CD14-positive monocyte (primary cell): ENCODE data around the gene ATXN1. TPM values are rescaled to one million over a fixed set of nuclear protein-coding genes. Genes with fewer than 3 reads are reported as not detected.
"Not testable (repeated sequence)": the region's sequence is repeated elsewhere in the genome, so short reads cannot be mapped to it uniquely, and the experiment has no call there.

Experiments used
- DNase-seq, 3 donors: peaks; one replicate each; pipeline ENCODE4 v3.0.0-alpha.2; 2011 to 2022
- H2AFZ ChIP-seq: 2 replicates; pipeline ENCODE4 v1.6.0; 2012; ENCODE audit warnings: mild to moderate bottlenecking, low read depth, low read length, inconsistent platforms; ENCODE audit not compliant: insufficient read depth, poor library complexity, severe bottlenecking
- H3K27ac ChIP-seq, 2 donors: 1 replicate in 1 of 2; 2 replicates in 1 of 2; pipeline ENCODE4 v1.5.1; 2012 to 2013; ENCODE audit warnings: low read length in 2 of 2, control low read depth in 1 of 2, inconsistent platforms in 1 of 2, low read depth in 1 of 2, mild to moderate bottlenecking in 1 of 2
- H3K27me3 ChIP-seq, 2 donors: one replicate each; pipeline versions ENCODE4 v1.6.0 to v1.6.1; 2011 to 2013; ENCODE audit warnings: low read length in 2 of 2; ENCODE audit not compliant: control insufficient read depth in 2 of 2, insufficient read depth in 2 of 2
- H3K36me3 ChIP-seq, 2 donors: replicated peaks in 1 of 2; 1 replicate in 1 of 2; 2 replicates in 1 of 2; pipeline versions ENCODE4 v1.5.1 to v1.6.1; 2012 to 2013; ENCODE audit warnings: low read length in 2 of 2, control low read depth in 1 of 2, inconsistent platforms in 1 of 2, mild to moderate bottlenecking in 1 of 2; ENCODE audit not compliant: insufficient read depth in 2 of 2, control insufficient read depth in 1 of 2
- H3K4me1 ChIP-seq, 2 donors: 1 replicate in 1 of 2; 2 replicates in 1 of 2; pipeline versions ENCODE4 v1.5.1 to v1.6.1; 2012 to 2013; ENCODE audit warnings: low read length in 2 of 2, control low read depth in 1 of 2, inconsistent platforms in 1 of 2, mild to moderate bottlenecking in 1 of 2, moderate library complexity in 1 of 2; ENCODE audit not compliant: insufficient read depth in 2 of 2, control insufficient read depth in 1 of 2
- H3K4me2 ChIP-seq: replicated peaks from 2 replicates; pipeline ENCODE3; 2012; ENCODE audit warnings: low read length, moderate library complexity, mild to moderate bottlenecking; ENCODE audit not compliant: poor library complexity, severe bottlenecking; ENCODE audit errors: extremely low read depth
- H3K4me3 ChIP-seq, 3 experiments: fragments of 200-600 bp in 1 of 3; sonication (generic) in 1 of 3; replicated peaks in 1 of 3; 1 replicate in 2 of 3; 2 replicates in 1 of 3; pipeline ENCODE4 v1.5.1; 2011 to 2013; ENCODE audit warnings: low read length in 3 of 3, mild to moderate bottlenecking in 3 of 3, control low read depth in 2 of 3, low read depth in 2 of 3, inconsistent platforms in 1 of 3, moderate library complexity in 1 of 3
- H3K79me2 ChIP-seq: 2 replicates; pipeline ENCODE4 v1.6.0; 2012; ENCODE audit warnings: mild to moderate bottlenecking, control low read depth, inconsistent platforms, low read length, moderate library complexity; ENCODE audit not compliant: insufficient read depth
- H3K9ac ChIP-seq: 2 replicates; pipeline ENCODE4 v1.6.0; 2017; ENCODE audit warnings: low read length, mild to moderate bottlenecking; ENCODE audit not compliant: insufficient read depth, poor library complexity, severe bottlenecking
- H3K9me3 ChIP-seq, 2 donors: replicated peaks in 1 of 2; 1 replicate in 1 of 2; 2 replicates in 1 of 2; pipeline versions ENCODE4 v1.5.1 to v1.6.1; 2012 to 2013; ENCODE audit warnings: low read length in 2 of 2, control low read depth in 1 of 2; ENCODE audit not compliant: control insufficient read depth in 1 of 2, insufficient read depth in 1 of 2
- H4K20me1 ChIP-seq: 2 replicates; pipeline ENCODE4 v1.6.0; 2012; ENCODE audit warnings: mild to moderate bottlenecking, low read length, control low read depth, moderate library complexity; ENCODE audit not compliant: insufficient read depth
- H3K27ac Mint-ChIP-seq, 7 donors: one replicate each; pipeline ENCODE4 v1.8.0; 2020; ENCODE audit warnings: mild to moderate bottlenecking in 7 of 7, mixed read lengths in 7 of 7, moderate library complexity in 6 of 7, inconsistent platforms in 2 of 7
- H3K27me3 Mint-ChIP-seq, 3 donors: one replicate each; pipeline ENCODE4 v1.8.0; 2021 to 2022; ENCODE audit warnings: low read depth in 3 of 3, mild to moderate bottlenecking in 3 of 3, mixed read lengths in 3 of 3, moderate library complexity in 3 of 3, inconsistent platforms in 1 of 3
- H3K36me3 Mint-ChIP-seq, 2 donors: one replicate each; pipeline ENCODE4 v1.8.0; 2020; ENCODE audit warnings: mixed read lengths in 2 of 2, inconsistent platforms in 1 of 2, mild to moderate bottlenecking in 1 of 2
- H3K4me1 Mint-ChIP-seq: one replicate; pipeline ENCODE4 v1.8.0; 2020; ENCODE audit warnings: mild to moderate bottlenecking, mixed read lengths
- H3K4me3 Mint-ChIP-seq, 2 donors: one replicate each; pipeline ENCODE4 v1.8.0; 2020; ENCODE audit warnings: mild to moderate bottlenecking in 2 of 2, mixed read lengths in 2 of 2, moderate library complexity in 1 of 2
- H3K9me3 Mint-ChIP-seq, 7 donors: one replicate each; pipeline ENCODE4 v1.8.0; 2020 to 2022; ENCODE audit warnings: mixed read lengths in 7 of 7, mild to moderate bottlenecking in 6 of 7, moderate library complexity in 6 of 7, inconsistent platforms in 2 of 7
- WGBS: methylation state at CpG from one replicate; pipeline ENCODE4 v1.1.5; 2013; ENCODE audit warnings: missing lambda C conversion rate; ENCODE audit not compliant: insufficient coverage; 5-methylcytosine and 5-hydroxymethylcytosine counted together
- intact Hi-C, 2 donors: fragments of 100-400 bp; cut with micrococcal nuclease; formaldehyde crosslinking; loops; one replicate each; pipeline versions ENCODE4 v1.15.0 to v1.15.1; 2023
- polyA plus RNA-seq, 3 donors: library from polyadenylated mRNA; depleted of rRNA in 1 of 3; unstranded in 2 of 3; stranded (reverse) in 1 of 3; fragments of 300-500 nt in 2 of 3; fragments of >200 nt in 1 of 3; fragmentation: Illumina TruSeq in 2 of 3; gene quantifications; 1 replicate in 2 of 3; 2 replicates in 1 of 3; pipeline ENCODE4 v1.2.3, GENCODE V29; 2012 to 2021
- TF ChIP-seq, protein P1 (sequence below): fragments of 200-600 bp; IDR thresholded peaks from one replicate; pipeline ENCODE4 v1.8.0; 2022; ENCODE audit warnings: antibody characterized with exemption, mild to moderate bottlenecking

The ATXN1 gene
- polyA plus RNA-seq, 3 donors = 8.8 to 19.1 (median 10.9) TPM

- H3K4me1 Mint-ChIP-seq = no peaks in the 10 kb centered on the region
- no peak overlapping the region for H3K4me3 Mint-ChIP-seq
- peaks cover 2 to 6% of the 10 kb centered on the region in 2 donors for H3K36me3 ChIP-seq
Observed at GRCh38 chr6:16386057-16386456, 375.2 kb downstream of the ATXN1 start.

GRCh38 chr6:16383607-16384206, 377.6 kb downstream of the ATXN1 start:
- Histone ChIP-seq H3K79me2 (no peaks in the 10 kb centered on the region), H3K9me3 (no peaks in the 10 kb centered on the region), H3K4me3 (no peak overlapping the region), H2AFZ (no peak overlapping the region), H3K27ac (no peak overlapping the region), H4K20me1 (no peaks in the 10 kb centered on the region), H3K36me3 (peaks cover 2 to 6% of the 10 kb centered on the region in 2 donors), H3K27me3 (no peaks in the 10 kb centered on the region), H3K9ac (no peak overlapping the region), H3K4me2 (no peak overlapping the region), H3K4me1 (no peaks in the 10 kb centered on the region)
- intact Hi-C loops = no loop called here
- H3K9me3 Mint-ChIP-seq = peaks cover 0 to 5% (median 3%) of the 10 kb centered on the region in 7 donors
- DNase-seq = no peak
- peaks cover 0 to 2% (median 0%) of the 10 kb centered on the region in 3 donors for H3K27me3 Mint-ChIP-seq
- 100% methylated on average over 2 of the region's 5 CpGs for WGBS
- peaks cover 21 to 25% of the 10 kb centered on the region in 2 donors for H3K36me3 Mint-ChIP-seq
- H3K4me1 Mint-ChIP-seq = no peaks in the 10 kb centered on the region
- H3K27ac Mint-ChIP-seq = no peak overlapping the region
- TF ChIP-seq, protein P1, sequence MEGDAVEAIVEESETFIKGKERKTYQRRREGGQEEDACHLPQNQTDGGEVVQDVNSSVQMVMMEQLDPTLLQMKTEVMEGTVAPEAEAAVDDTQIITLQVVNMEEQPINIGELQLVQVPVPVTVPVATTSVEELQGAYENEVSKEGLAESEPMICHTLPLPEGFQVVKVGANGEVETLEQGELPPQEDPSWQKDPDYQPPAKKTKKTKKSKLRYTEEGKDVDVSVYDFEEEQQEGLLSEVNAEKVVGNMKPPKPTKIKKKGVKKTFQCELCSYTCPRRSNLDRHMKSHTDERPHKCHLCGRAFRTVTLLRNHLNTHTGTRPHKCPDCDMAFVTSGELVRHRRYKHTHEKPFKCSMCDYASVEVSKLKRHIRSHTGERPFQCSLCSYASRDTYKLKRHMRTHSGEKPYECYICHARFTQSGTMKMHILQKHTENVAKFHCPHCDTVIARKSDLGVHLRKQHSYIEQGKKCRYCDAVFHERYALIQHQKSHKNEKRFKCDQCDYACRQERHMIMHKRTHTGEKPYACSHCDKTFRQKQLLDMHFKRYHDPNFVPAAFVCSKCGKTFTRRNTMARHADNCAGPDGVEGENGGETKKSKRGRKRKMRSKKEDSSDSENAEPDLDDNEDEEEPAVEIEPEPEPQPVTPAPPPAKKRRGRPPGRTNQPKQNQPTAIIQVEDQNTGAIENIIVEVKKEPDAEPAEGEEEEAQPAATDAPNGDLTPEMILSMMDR = no peak
- H3K4me3 Mint-ChIP-seq = no peak overlapping the region

More at GRCh38 chr6:16386057-16386456, 375.2 kb downstream of the ATXN1 start:
- TF ChIP-seq, protein P1 = no peak
- no peaks in the 10 kb centered on the region for H3K79me2 ChIP-seq
- H3K4me1 ChIP-seq = no peaks in the 10 kb centered on the region
- no peak overlapping the region for H3K9ac ChIP-seq
- DNase-seq = no peak
- no peak overlapping the region for H3K4me2 ChIP-seq
- no peaks in the 10 kb centered on the region for H3K27me3 ChIP-seq
- peaks cover 5% of the 10 kb centered on the region for H4K20me1 ChIP-seq
- no peak overlapping the region for H3K4me3 ChIP-seq
- H3K27ac Mint-ChIP-seq = no peak overlapping the region
- H3K27me3 Mint-ChIP-seq = peaks cover 0 to 7% (median 1%) of the 10 kb centered on the region in 3 donors
- intact Hi-C loops = no loop called here
- H3K9me3 Mint-ChIP-seq = peaks cover 0 to 5% (median 3%) of the 10 kb centered on the region in 7 donors
- no peak overlapping the region for H3K27ac ChIP-seq
- no CpG with 5 or more reads among the region's 5 CpGs for WGBS
- no peak overlapping the region for H2AFZ ChIP-seq
- H3K9me3 ChIP-seq = no peaks in the 10 kb centered on the region
- H3K36me3 Mint-ChIP-seq = peaks cover 21 to 28% of the 10 kb centered on the region in 2 donors

DNA sequence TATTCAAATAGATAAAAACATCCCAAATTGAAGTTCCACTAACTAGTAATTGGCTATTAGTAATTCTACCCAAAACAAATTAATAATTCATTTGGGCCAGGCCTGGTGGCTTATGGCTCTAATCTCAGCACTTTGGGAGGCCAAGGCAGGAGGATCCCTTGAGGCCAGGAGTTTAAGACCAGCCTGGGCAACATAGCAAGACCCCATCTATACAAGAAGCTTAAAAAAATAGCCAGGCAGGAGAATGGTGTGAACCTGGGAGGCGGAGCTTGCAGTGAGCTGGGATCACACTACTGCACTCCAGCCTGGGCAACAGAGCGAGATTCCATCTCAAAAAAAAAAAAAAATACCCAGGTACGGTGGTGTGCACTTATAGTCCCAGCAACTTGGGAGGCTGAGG, 379.3 kb downstream of the ATXN1 start:
- H3K4me2 ChIP-seq, H3K9me3 Mint-ChIP-seq, H3K27me3 ChIP-seq, H3K4me1 Mint-ChIP-seq, intact Hi-C loops, DNase-seq, H3K4me3 ChIP-seq, H3K36me3 ChIP-seq, H4K20me1 ChIP-seq, H3K27me3 Mint-ChIP-seq, H3K9me3 ChIP-seq, H3K79me2 ChIP-seq, H2AFZ ChIP-seq, H3K9ac ChIP-seq, H3K27ac ChIP-seq, H3K4me3 Mint-ChIP-seq, H3K4me1 ChIP-seq: not testable (repeated sequence)
- no CpG with 5 or more reads among the region's 3 CpGs for WGBS
- Mint-ChIP-seq H3K36me3 (peaks cover 18 to 19% of the 10 kb centered on the region in 2 donors), H3K27ac (peak overlapping the region in 2 of 7 donors; percentile 5 to 7)
